Measurements from ENCODE around the gene TM9SF3. TPM values are rescaled to one million over a fixed set of nuclear protein-coding genes. Genes with fewer than 3 reads are reported as not detected.

Gene TM9SF3
- total RNA-seq, 1 experiment from 2014 or later = 79.3 TPM

- TF ChIP-seq CBX3 (IDR thresholded peaks at IDR 0.05; ENCODE audit: low read depth) = no peak
- no peak for TF ChIP-seq EZH2 (IDR thresholded peaks at IDR 0.05)
- TF ChIP-seq REST (IDR thresholded peaks at IDR 0.05; ENCODE audit: low read depth) = no peak
These were observed 32.3 kb upstream of the TM9SF3 start (continued) for GRCh38 chr10:96619120-96619519.

- TF ChIP-seq CEBPB (IDR thresholded peaks at IDR 0.05; ENCODE audit: low read depth) (no peak), SP1 (IDR thresholded peaks at IDR 0.05; ENCODE audit: low read depth) (no peak), REST (IDR thresholded peaks at IDR 0.05; ENCODE audit: low read depth) (no peak)
- ATAC-seq (no peak), DNase-seq (ENCODE audit: low read depth, low spot score) (no peak)
- CTCF ChIA-PET = no interaction called here
- Histone ChIP-seq H3K9ac (ENCODE audit: low read length) (no peak overlapping the region), H3K79me2 (ENCODE audit: insufficient read depth, low read length) (no peaks in the 10 kb centered on the region), H3K4me1 (ENCODE audit: control insufficient read depth in 1 of 2, insufficient read depth in 2 of 2, low read length in 2 of 2) (peaks cover 0 to 14% of the 10 kb centered on the region in 2 experiments; a peak in 1 of 4 replicates), H3K27ac (ENCODE audit: low read depth, low read length) (no peak overlapping the region), H3K4me3 (replicated peaks in 1 of 2; ENCODE audit: low read depth in 1 of 2, low read length in 2 of 2) (no peak overlapping the region), H3K36me3 (ENCODE audit: control insufficient read depth in 1 of 2, insufficient read depth in 2 of 2, low read length in 2 of 2) (no peaks in the 10 kb centered on the region), H2AFZ (ENCODE audit: low read depth, low read length, poor library complexity, severe bottlenecking) (no peak overlapping the region), H4K20me1 (ENCODE audit: insufficient read depth) (no peaks in the 10 kb centered on the region), H3K9me3 (ENCODE audit: control insufficient read depth in 1 of 2, insufficient read depth in 1 of 2, low read depth in 1 of 2, low read length in 2 of 2) (no peaks in the 10 kb centered on the region), H3K9me2 (ENCODE audit: insufficient read depth) (no peaks in the 10 kb centered on the region; the same call in 1 of the 2 replicates), H3K4me2 (ENCODE audit: low read length) (no peak overlapping the region), H3K27me3 (ENCODE audit: insufficient read depth, low read length) (no peaks in the 10 kb centered on the region)
- intact Hi-C loops (cut with micrococcal nuclease) = no loop called here
- POLR2A ChIA-PET = no interaction called here
- BruUV-seq (replicated peaks) = no TSS peak
- RAD21 ChIA-PET (ENCODE audit: low non-redundant PET in 1 of 2, low total read pairs in 2 of 2, uncharacterized antibody in 2 of 2, unreplicated experiment in 2 of 2) = no interaction called here
These were observed 31.8 kb upstream of the TM9SF3 start for GRCh38 chr10:96618653-96619052.

Data from HCT116 (cell line).